GM18508 (cell line): ENCODE data around the gene ACSL1.
"Not testable (repeated sequence)": the region's sequence is repeated elsewhere in the genome, so short reads cannot be mapped to it uniquely, and the experiment has no call there.

Experiments
- ATAC-seq: cut with Tn5 transposase; IDR thresholded peaks from one replicate; pipeline ENCODE4 v1.9.1; 2021; ENCODE audit warnings: moderate number of reproducible peaks; ENCODE audit not compliant: insufficient read depth, unreplicated experiment

Gene ACSL1

GRCh38 chr4:184795214-184795844 lies 30.4 kb downstream of the ACSL1 start:
- ATAC-seq, result no peak

GRCh38 chr4:184794470-184794869 lies 31.3 kb downstream of the ACSL1 start:
- no peak for ATAC-seq

GRCh38 chr4:184793735-184794355 lies 31.9 kb downstream of the ACSL1 start:
- ATAC-seq, result no peak

- ATAC-seq, result no peak
Measured at GRCh38 chr4:184792950-184793555, 32.7 kb downstream of the ACSL1 start.

GRCh38 chr4:184792334-184792733 lies 33.4 kb downstream of the ACSL1 start:
- no peak for ATAC-seq

GRCh38 chr4:184790826-184791225 lies 34.9 kb downstream of the ACSL1 start:
- ATAC-seq, result no peak

GRCh38 chr4:184787766-184788503 lies 37.8 kb downstream of the ACSL1 start:
- no peak for ATAC-seq

GRCh38 chr4:184785813-184786212 lies 40.0 kb downstream of the ACSL1 start:
- ATAC-seq, result no peak

- ATAC-seq, result no peak
Measured at GRCh38 chr4:184784628-184785257, 41.0 kb downstream of the ACSL1 start.

GRCh38 chr4:184782731-184783373 lies 42.9 kb downstream of the ACSL1 start:
- no peak for ATAC-seq

- ATAC-seq, result not testable (repeated sequence)
Measured at GRCh38 chr4:184779160-184779559, 46.6 kb downstream of the ACSL1 start.

GRCh38 chr4:184778325-184778724 lies 47.4 kb downstream of the ACSL1 start:
- ATAC-seq, result no peak

- no peak for ATAC-seq
Measured at GRCh38 chr4:184776821-184777220, 48.9 kb downstream of the ACSL1 start.

GRCh38 chr4:184775854-184776555 lies 49.8 kb downstream of the ACSL1 start:
- ATAC-seq, result no peak

- ATAC-seq, result no peak
Measured at GRCh38 chr4:184774152-184774551, 51.6 kb downstream of the ACSL1 start.

GRCh38 chr4:184771416-184771815 lies 54.4 kb downstream of the ACSL1 start:
- ATAC-seq, result no peak

- no peak for ATAC-seq
Measured at GRCh38 chr4:184769141-184769765, 56.5 kb downstream of the ACSL1 start.

GRCh38 chr4:184768296-184768695 lies 57.5 kb downstream of the ACSL1 start:
- ATAC-seq, result no peak

GRCh38 chr4:184766446-184766845 lies 59.3 kb downstream of the ACSL1 start:
- ATAC-seq, result no peak
